Mucosa of gallbladder (tissue), 1 donor: ENCODE data around the gene AHNAK2. TPM values are rescaled to one million over a fixed set of nuclear protein-coding genes. Genes with fewer than 3 reads are reported as not detected.
"Not testable (repeated sequence)": the region's sequence is repeated elsewhere in the genome, so short reads cannot be mapped to it uniquely, and the experiment has no call there.

ENCODE experiments used
- DNase-seq: peaks from one replicate; pipeline ENCODE4 v3.0.0-alpha.2; 2020; ENCODE audit warnings: low spot score
- total RNA-seq: library from RNA; stranded (reverse); gene quantifications from one replicate; pipeline ENCODE4 v1.2.1, GENCODE V29; 2021
- donor health status: DM: no; HTN: no; CAD: no.

AHNAK2 gene
- total RNA-seq, 1 donor from 2014 or later: 16.0 TPM

DNA sequence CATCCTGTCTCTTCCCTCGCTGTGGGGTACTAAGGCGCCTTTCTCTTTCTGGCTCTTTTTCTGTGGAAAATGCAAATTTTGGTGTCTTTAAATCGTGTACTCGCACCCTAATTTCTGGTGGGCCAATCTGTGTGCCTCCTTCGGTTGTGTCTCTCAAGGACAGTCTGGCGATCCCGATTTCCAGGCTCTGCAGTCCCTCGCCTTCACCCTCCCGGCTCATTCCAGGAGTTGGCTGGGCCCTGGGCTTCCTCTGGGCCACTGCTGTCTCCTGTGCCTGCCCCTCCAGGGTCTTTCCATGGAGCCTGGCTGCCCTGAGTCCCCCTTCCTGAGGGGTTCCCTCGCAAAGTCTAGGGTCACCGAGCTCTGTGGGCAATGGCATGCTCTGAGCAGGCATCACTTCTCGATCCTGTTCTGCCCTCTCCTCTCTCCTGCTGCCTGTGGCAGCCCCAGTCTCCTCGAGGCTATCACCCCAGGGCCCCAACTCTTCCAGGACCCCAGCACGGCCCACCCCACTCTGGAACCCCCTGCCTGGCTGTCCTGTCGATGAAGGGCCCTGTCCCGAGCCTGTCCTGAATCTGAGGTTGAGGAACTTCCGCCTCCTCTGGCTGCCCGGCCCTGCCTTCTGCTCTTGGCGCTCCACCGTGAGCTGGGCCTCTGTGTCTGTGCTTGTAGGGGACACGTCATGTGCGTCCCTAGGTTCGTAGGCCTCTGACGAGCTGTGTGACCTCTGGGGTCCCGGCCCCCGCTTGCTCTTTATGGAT, 24.1 kb downstream of the AHNAK2 start:
- DNase-seq: no peak

DNA sequence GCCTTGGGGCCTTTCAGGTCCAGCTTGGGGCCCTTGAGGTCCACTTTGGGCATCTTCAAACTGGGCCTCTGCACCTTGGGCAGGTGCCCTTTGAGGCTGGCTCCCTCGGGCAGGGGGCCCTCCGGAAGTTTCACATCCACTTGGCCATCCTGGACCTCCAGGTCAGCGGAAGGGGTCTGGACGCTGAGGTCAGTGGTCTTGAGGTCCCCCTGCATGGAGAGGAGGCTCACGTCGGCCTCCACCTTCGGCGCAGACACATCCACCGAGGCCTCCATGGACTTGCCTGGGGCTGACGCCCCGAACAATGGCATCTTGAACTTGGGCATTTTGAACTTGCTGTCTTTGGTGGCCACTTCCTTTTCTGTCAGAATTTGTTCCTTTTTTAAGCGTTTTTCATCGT, 25.1 kb downstream of the AHNAK2 start:
- DNase-seq: no peak

DNA sequence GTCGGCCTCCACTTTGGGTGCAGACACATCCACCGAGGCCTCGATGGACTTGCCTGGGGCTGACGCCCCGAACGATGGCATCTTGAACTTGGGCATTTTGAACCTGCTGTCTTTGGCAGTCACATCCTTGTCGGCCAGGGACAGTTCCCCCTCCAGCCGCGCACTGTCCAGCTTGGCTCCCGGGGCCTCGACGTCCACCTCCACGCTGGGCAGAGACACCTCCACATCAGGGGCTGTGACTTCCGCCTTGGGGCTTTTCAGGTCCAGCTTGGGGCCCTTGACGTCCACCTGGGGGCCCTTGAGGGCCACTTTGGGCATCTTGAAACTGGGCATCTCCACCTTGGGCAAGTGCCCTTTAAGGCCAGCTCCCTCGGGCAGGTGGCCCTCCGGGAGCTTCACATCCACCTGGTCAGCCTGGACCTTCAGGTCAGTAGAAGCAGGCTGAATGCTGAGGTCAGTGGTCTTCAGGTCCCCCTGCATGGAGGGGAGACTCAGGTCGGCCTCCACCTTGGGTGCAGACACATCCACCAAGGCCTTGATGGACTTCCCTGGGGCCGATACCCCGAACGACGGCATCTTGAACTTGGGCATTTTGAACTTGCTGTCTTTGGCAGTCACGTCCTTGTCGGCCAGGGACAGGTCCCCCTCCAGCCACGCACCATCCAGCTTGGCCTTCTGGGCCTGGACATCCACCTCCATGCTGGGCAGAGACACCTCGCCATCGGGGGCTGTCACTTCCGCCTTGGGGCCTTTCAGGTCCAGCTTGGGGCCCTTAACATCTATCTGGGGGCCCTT, 26.1 kb downstream of the AHNAK2 start:
- DNase-seq: not testable (repeated sequence)

DNA sequence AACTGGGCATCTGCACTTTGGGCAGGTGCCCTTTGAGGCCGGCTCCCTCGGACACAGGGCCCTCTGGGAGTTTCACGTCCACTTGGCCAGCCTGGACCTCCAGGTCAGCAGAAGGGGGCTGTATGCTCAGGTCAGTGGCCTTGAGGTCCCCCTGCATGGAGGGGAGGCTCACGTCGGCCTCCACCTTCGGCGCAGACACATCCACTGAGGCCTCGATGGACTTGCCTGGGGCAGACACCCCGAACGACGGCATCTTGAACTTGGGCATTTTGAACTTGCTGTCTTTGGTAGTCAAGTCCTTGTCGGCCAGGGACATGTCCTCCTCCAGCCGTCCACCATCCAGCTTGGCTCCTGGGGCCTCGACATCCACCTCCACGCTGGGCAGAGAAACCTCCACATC, 27.5 kb downstream of the AHNAK2 start:
- DNase-seq: not testable (repeated sequence)

DNA sequence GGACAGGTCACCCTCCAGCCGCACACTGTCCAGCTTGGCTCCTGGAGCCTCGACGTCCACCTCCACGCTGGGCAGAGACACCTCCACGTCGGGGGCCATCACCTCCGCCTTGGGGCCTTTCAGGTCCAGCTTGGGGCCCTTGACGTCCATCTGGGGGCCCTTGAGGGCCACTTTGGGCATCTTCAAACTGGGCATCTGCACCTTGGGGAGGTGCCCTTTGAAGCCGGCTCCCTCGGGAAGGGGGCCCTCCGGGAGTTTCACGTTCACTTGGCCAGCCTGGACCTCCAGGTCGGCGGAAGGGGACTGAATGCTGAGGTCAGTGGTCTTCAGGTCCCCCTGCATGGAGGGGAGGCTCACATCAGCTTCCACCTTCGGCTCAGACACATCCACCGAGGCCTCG, 28.2 kb downstream of the AHNAK2 start:
- no peak for DNase-seq

DNA sequence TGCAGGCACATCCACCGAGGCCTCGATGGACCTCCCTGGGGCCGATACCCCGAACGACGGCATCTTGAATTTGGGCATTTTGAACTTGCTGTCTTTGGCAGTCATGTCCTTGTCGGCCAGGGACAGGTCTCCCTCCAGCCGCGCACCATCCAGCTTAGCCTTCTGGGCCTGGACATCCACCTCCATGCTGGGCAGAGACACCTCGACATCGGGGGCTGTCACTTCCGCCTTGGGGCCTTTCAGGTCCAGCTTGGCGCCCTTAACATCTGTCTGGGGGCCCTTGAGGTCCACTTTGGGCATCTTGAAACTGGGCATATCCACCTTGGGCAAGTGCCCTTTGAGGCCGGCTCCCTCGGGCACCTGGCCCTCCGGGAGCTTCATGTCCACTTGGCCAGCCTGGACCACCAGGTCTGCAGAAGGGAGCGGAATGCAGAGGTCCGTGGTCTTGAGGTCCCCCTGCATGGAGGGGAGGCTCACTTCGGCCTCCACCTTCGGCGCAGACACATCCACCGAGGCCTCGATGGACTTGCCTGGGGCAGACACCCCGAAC, 28.7 kb downstream of the AHNAK2 start:
- not testable (repeated sequence) for DNase-seq

DNA sequence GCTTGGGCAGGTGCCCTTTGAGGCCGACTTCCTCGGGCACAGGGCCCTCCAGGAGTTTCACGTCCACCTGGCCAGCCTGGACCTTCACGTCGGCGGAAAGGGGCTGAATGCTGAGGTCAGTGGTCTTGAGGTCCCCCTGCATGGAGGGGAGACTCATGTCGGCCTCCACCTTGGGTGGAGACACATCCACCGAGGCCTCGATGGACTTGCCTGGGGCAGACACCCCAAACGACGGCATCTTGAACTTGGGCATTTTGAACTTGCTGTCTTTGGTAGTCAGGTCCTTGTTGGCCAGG, 29.5 kb downstream of the AHNAK2 start:
- no peak for DNase-seq

DNA sequence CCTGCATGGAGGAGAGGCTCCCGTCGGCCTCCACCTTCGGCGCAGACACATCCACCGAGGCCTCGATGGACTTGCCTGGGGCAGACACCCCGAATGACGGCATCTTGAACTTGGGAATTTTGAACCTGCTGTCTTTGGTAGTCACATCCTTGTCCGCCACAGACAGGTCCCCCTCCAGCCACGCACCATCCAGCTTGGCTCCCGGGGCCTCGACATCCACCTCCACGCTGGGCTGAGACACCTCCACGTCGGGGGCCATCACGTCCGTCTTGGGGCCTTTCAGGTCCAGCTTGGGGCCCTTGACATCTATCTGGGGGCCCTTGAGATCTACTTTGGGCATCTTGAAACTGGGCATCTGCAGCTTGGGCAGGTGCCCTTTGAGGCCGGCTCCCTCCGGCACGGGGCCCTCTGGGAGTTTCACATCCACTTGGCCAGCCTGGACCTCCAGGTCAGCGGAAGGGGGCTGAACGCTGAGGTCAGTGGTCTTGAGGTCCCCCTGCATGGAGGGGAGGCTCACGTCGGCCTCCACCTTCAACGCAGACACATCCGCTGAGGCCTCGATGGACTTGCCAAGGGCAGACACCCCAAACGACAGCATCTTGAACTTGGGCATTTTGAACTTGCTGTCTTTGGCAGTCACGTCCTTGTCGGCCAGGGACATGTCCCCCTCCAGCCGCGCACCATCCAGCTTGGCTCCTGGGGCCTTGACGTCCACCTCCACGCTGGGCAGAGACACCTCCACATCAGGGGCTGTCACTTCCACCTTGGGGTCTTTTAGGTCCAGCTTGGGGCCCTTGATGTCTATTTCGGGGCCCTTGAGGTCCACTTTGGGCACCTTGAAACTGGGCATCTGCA, 30.1 kb downstream of the AHNAK2 start:
- not testable (repeated sequence) for DNase-seq

DNA sequence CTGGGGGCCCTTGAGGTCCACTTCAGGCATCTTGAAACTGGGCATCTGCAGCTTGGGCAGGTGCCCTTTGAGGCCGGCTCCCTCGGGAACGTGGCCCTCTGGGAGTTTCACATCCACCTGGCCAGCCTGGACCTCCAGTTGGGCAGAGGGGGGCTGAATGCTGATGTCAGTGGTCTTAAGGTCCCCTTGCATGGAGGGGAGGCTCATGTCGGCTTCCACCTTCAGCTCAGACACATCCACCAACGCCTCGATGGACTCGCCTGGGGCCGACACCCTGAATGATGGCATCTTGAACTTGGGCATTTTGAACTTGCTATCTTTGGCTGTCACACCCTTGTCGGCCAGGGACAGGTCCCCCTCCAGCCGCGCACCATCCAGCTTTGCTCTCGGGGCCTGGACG, 31.0 kb downstream of the AHNAK2 start:
- DNase-seq: not testable (repeated sequence)

DNA sequence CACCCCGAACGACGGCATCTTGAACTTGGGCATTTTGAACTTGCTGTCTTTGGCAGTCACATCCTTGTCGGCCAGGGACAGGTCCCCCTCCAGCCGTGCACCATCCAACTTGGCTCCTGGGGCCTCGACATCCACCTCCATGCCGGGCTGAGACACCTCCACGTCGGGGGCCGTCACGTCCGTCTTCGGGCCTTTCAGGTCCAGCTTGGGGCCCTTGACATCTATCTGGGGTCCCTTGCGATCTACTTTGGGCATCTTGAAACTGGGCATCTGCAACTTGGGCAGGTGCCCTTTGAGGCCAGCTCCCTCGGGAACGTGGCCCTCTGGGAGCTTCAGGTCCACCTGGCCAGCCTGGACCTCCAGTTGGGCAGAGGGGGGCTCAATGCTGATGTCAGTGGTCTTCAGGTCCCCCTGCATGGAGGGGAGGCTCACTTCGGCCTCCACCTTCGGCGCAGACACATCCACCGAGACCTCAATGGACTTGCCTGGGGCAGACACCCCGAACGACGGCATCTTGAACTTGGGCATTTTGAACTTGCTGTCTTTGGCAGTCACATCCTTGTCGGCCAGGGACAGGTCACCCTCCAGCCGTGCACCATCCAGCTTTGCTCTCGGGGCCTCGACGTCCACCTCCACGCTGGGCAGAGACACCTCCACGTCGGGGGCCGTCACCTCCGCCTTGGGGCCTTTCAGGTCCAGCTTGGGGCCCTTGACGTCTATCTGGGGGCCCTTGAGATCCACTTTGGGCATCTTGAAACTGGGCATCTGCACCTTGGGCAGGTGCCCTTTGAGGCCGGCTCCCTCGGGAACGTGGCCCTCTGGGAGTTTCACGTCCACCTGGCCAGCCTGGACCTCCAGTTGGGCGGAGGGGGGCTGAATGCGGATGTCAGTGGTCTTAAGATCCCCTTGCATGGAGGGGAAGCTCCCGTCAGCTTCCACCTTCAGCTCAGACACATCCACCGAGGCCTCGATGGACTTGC, 31.9 kb downstream of the AHNAK2 start:
- DNase-seq: not testable (repeated sequence)

DNA sequence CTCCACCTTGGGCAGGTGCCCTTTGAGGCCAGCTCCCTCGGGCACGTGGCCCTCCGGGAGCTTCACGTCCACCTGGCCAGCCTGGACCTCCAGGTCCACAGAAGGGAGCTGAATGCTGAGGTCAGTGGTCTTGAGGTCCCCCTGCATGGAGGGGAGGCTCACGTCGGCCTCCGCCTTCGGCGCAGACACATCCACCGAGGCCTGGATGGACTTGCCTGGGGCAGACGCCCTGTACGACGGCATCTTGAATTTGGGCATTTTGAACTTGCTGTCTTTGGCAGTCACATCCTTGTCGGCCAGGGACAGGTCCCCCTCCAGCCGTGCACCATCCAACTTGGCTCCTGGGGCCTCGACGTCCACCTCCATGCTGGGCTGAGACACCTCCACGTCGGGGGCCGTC, 32.9 kb downstream of the AHNAK2 start:
- DNase-seq: not testable (repeated sequence)

DNA sequence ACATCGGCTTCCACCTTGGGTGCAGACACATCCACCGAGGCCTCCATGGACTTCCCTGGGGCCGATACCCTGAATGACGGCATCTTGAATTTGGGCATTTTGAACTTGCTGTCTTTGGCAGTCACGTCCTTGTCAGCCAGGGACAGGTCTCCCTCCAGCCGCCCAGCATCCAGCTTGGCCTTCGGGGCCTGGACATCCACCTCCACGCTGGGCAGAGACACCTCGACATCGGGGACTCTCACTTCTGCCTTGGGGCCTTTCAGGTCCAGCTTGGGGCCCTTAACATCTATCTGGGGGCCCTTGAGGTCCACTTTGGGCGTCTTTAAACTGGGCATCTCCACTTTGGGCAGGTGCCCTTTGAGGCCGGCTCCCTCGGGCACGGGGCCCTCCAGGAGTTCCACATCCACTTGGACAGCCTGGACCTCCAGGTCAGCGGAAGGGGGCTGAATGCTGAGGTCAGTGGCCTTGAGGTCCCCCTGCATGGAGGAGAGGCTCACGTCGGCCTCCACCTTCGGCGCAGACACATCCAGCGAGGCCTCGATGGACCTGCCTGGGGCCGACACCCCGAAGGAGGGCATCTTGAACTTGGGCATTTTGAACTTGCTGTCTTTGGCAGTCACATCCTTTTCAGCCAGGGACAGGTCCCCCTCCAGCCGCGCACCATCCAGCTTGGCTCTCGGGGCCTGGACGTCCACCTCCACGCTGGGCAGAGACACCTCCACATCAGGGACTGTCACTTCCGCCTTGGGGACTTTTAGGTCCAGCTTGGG, 33.6 kb downstream of the AHNAK2 start:
- not testable (repeated sequence) for DNase-seq

DNA sequence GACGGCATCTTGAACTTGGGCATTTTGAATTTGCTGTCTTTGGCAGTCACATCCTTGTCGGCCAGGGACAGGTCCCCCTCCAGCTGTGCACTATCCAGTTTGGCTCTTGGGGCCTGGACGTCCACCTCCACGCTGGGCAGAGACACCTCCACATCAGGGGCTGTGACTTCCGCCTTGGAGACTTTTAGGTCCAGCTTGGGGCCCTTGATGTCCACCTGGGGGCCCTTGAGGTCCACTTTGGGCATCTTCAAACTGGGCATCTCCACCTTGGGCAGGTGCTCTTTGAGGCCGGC, 34.2 kb downstream of the AHNAK2 start:
- not testable (repeated sequence) for DNase-seq

DNA sequence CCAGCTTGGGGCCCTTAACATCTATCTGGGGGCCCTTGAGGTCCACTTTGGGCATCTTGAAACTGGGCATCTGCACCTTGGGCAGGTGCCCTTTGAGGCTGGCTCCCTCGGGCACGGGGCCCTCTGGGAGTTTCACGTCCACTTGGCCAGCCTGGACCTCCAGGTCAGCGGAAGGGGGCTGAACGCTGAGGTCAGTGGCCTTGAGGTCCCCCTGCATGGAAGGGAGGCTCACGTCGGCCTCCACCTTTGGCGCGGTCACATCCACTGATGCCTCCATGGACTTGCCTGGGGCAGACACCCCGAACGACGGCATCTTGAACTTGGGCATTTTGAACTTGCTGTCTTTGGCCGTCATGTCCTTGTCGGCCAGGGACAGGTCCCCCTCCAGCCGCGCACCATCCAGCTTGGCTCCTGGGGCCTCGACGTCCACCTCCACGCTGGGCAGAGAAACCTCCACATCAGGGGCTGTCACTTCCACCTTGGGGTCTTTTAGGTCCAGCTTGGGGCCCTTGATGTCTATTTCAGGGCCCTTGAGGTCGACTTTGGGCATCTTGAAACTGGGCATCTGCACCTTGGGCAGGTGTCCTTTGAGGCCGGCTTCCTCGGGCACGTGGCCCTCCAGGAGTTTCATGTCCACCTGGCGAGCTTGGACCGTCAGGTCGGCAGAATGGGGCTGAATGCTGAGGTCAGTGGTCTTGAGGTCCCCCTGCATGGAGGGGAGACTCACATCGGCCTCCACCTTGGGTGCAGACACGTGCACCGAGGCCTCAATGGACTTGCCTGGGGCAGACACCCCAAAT, 34.8 kb downstream of the AHNAK2 start:
- not testable (repeated sequence) for DNase-seq

DNA sequence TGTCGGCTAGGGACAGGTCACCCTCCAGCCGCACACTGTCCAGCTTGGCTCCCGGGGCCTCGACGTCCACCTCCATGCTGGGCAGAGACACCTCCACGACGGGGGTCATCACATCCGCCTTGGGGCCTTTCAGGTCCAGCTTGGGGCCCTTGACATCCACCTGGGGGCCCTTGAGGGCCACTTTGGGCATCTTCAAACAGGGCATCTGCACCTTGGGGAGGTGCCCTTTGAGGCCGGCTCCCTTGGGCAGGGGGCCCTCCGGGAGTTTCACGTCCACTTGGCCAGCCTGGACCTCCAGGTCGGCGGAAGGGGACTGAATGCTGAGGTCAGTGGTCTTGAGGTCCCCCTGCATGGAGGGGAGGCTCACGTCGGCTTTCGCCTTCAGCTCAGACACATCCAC, 35.6 kb downstream of the AHNAK2 start:
- DNase-seq: no peak

DNA sequence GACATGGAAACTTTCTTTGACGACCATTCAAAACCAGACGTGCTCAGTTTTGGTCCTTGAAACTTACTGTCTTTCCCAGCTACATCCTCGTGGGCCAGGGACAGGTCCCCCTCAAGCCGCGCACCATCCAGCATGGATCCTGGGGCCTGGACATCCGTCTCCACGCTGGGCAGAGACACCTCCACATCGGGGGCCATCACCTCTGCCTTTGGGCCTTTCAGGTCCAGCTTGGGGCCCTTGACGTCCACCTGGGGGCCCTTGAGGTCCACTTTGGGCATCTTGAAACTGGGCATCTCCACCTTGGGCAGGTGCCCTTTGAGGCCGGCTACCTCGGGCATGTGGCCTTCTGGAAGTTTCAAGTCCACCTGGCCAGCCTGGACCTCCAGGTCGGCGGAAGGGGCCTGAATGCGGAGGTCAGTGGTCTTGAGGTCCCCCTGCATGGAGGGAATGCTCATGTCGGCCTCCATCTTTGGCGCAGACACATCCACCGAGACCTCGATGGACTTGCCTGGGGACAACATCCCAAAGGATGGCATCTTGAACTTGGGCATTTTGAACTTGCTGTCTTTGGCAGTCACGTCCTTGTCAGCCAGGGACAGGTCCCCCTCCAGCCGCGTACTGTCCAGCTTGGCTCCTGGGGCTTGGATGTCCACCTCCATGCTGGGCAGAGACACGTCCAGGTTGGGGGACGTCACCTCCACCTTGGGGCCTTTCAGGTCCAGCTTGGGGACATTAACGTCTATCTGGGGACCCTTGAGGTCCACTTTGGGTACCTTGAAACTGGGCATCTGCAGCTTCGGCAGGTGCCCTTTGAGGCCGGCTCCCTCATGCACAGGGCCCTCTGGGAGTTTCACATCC, 36.4 kb downstream of the AHNAK2 start:
- no peak for DNase-seq

DNA sequence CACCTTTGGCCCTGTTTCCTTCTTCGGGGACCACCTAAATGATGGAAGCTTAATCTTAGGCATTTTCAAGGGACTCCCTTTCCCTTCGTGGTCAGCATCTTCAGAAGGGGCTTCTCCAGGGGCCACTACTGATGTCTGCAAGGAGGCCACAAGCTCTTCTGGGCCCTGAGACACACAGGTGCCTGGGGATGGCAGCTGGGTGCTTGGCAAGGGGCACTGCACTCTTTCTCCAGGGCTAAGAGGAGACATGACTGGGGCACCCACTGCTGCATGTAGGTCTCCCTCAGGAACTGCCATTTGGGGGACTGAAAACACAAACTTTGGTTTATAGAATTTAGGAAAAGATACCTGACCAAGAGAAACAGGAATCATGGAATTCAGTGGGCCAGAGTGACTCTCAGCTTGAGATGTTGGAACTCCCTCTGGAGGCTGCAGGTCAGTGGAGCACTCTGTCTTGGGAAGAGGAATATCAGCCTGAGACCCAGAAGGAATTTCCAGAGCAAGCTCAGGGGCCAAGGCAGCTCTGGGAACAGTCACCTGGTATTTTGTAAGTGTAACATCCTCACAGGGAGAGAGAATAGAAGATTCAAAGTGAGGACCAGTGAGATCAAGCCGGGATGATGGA, 37.5 kb downstream of the AHNAK2 start:
- DNase-seq: no peak
